Measurements from ENCODE around the gene DNER.
"Not testable (repeated sequence)": the region's sequence is repeated elsewhere in the genome, so short reads cannot be mapped to it uniquely, and the experiment has no call there.

The DNER gene

DNA sequence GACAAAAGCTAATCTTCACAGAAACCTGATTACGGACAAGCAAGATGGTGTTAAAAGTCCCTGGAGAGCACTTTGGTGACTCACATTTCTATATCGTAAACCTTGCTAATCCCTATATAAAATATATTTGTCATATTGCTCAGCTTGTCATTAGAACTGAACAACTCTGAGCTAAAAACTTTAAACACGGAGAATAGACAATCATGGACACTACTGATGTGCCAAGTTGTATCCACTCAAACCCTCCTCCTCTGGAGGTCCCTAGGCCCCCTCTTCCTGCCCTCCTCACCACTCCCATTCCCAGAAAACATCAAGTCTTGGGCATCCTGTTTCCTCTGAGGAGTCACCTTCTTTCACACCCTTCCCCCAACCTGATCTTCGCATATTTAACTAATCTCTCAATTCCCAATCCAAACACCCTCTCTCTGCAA lies 304.6 kb downstream of the DNER start:
- DNase-seq (ENCODE audit: extremely low read depth in 1 of 2, low read depth in 1 of 2): no peak

DNA sequence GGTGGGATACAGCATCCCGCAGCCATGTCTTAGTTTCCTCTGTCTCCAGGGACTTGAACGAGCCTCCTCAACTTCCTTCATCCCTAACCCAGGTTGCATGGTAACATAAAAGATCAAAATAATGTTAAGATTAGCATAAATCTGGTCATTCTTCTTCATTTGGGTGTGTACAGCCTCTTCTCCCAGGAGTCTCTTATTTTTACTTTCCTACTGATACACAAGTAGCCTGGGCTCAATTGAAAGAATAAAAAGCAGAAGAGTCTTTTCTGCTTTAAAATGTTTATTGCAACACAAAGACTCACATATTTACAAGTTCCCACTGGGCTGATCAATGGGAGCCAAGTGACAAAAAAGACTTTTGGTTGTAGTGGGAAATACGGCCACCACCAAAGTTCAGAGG lies 305.4 kb downstream of the DNER start:
- DNase-seq (ENCODE audit: extremely low read depth in 1 of 2, low read depth in 1 of 2): no peak

DNA sequence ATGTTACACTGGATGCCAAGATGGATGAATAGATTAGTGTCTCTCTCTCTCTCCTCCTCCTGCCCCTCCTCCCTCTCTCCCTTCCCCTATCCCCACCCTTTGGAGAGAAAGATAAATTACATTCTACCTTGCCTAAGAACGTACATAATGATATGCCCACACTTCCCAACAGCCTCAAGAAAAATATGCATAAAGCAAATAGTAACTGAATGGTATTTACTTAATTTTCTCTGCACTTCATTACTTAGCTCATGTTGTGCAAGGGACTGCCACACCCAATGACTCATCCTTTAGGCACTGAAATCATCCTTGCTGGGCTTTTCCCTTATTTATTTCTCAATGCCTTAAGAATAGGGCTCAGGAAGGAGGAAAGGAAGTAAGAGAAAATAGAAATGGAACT lies 306.0 kb downstream of the DNER start:
- DNase-seq (ENCODE audit: extremely low read depth in 1 of 2, low read depth in 1 of 2): no peak

DNA sequence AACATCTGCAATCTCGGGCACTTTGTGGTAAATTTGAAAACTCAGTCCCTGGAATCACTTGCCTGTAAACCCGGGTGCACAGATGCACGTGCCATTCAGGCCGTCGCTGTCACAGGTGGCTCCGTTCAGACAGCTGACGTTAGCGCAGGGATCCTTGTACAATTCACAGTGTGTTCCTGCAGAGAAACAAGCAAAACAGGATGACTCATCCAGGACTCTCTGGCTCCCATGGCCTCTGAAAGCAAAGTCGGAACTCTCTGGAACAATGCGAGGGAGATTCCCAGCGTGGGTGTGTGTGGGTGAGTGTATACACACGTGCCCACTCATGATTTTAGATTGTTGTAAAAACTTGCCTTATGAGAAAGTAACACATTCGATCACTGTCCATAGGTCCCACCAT lies 307.2 kb downstream of the DNER start:
- DNase-seq (ENCODE audit: extremely low read depth in 1 of 2, low read depth in 1 of 2): no peak

DNA sequence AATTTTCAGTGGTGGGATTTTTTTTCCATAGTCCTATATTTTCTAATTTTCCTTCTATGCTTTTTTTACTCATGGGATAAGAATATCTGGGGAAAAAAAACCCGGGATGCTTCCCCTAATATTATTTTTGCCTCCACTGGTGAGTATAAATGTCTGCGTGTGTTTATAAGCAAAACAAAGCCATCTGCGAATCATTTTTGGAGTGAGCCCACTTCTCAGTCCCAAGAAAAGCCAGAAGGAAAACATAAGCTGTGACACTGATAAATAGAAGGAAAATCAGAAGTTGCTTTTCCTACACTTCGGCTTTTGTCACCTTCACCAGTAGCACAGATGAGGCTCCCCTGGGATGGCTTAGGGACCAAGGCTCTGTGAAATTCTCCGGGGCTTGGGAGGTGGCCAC lies 308.6 kb downstream of the DNER start:
- DNase-seq (ENCODE audit: extremely low read depth in 1 of 2, low read depth in 1 of 2): no peak

DNA sequence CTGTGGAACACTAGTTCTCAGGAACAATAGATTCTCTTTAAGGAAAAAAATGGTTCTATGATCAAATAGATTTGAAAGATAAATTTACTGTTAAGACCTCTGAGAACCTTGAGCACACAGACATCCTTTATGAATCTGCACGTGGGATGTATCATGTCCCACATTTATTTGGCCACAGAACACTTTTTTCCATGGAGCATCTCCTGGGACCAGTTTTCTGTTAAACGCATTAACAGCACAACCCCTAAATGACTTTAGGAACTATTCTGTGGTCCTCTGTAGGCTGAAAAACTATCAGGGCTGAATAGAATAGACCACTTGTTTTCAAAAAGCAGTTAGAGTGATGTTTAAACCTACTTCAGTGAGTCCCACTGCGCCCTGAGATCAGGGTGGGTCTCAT lies 311.1 kb downstream of the DNER start:
- no peak for DNase-seq (ENCODE audit: extremely low read depth in 1 of 2, low read depth in 1 of 2)

DNA sequence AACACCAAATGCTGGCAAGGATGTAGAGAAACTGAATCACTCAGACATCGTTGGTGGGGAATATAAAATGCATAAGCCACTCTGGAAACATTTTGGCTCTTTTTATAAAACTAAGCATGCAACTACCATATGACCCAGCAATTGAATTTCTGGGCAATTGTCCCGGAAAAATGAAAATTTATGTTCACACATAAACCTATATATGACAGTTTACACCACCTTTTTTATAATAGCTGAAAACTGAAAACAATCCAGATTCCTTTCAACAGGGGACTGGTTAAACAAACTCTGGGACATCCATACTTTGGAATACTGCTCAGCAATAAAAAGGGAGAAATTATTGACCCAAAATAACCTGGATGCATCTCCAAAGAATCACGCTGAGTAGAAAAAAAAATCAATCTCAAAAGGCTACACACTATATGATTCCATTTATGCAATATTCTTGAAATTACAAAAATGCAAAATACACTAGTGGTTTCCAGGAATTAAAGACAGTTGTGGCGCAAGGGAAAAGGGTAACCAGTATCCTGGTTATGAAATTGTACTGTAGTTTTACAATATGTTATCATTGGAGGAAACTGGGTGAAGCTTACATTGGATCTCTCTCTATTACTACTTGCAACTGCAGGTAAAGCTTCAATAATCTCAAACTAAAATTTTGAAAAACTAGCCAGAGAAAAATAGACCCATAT lies 313.0 kb downstream of the DNER start:
- no peak for DNase-seq (ENCODE audit: extremely low read depth in 1 of 2, low read depth in 1 of 2)

DNA sequence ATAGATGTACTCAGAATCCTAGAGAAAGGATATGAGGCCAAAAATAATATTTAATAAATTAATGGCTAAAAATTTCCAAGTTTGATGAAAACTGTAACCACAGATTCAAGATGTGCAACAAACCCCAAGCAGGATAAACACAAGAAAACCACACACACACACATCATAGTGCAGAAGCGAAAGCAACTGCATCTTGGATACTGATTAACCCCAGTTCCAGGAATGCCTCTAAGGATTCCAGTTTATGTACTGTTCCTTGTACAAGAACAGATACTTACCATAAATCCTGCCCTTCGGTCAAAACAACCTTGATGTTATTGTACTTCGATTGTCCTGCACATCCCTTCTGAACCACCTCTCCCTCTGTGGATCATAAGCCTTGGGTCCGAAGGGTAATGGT lies 320.4 kb downstream of the DNER start:
- no peak for DNase-seq (ENCODE audit: extremely low read depth in 1 of 2, low read depth in 1 of 2)

DNA sequence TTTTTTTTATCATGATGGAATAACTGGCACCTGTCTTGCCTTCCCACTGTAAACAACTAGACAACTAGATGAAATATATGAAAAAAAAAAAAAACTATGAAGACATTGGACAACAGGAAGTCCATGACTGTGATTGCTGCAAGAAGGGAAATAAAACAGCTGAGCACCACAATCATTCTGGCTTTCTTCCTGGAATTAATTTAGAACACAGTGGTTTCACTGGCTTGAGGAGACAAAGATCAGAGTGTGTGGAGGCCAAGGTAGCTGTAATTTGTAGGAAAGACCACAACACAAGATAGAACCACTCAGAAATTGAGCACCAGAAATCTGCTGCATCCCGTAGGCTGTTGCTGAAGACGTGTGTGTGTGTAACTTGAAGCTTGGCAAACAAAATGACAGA lies 322.2 kb downstream of the DNER start:
- no peak for DNase-seq (ENCODE audit: extremely low read depth in 1 of 2, low read depth in 1 of 2)

DNA sequence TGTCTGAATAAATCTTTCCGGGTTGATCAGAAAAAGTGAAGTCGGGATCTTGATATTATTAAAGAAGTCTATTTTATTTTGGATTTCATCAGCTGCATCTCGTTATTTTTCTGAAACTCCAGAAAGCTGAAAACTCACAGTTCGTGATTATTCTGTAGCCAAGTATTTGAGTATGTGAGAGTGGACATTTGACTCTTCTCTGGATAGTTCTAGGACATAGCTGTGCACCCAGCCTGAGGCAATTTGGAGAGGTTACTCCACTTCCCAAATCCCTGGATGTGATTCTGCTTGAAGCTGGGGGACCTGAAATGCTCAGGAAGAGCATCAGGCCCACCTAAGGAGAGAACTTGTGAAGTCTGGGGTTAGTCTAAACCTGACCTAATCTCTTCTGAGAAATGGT lies 325.6 kb downstream of the DNER start:
- no peak for DNase-seq (ENCODE audit: extremely low read depth in 1 of 2, low read depth in 1 of 2)

DNA sequence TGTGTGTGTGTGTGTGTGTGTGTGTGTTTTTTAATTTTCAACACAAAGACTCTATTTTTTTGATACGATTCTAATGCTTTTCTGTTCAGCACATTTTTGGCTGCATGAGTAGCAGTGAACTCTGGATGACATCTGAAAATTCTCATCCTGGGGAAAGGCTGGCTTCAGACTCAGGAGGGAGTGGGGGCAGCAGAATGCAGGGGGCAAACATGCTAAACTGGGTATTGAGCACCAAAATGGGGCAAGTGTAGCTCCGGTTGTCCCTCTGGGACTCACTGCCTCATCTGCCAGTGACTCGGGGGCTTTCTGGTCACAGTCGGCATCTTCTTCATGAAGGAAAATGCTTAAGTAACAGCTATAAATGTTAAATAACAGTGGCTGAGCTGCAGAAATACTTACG lies 326.5 kb downstream of the DNER start:
- no peak for DNase-seq (ENCODE audit: extremely low read depth in 1 of 2, low read depth in 1 of 2)

DNA sequence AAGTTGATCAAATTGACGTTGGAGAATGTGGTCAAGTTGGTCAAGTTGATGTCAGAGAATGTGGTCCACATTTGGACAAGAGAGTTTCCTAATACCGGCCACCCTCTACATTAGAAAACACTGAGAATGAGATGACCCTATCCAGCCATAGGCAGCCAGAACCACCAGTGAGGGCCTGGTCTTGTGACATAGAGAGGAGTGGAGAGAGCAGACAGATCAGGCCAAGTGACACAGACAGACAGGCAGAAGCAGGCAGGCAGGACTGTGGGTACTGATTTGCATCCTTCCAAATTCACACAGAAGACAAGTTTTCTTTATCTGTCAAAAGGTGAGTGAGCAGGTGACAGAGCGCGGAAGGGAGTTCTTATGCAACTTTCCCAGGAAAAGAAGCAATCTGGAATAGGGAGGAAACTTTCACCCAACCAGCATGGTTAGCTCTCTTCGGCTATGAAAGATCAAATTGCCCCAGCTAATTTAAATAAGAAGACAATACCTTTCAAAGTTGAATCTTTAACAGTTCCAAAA lies 334.2 kb downstream of the DNER start:
- DNase-seq (ENCODE audit: extremely low read depth in 1 of 2, low read depth in 1 of 2): no peak

DNA sequence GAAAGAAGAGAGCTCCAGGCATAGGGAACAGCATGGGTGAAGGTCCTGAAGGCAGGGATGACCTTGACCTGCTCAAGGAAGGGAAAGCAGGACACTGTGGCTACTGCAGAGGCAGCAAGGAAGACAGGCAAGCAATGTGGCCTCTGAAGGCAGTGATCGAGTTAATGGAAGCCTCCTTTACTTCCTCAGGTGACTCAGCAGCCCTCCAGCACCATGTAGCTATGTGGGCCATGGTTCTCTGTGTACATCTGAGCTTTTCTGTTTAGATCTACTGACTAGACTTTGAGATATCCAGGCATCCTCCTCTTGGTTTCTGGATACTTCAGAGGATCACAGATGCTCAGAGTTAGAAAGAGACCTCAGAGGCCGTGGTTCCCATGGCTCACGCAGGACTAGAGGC lies 336.0 kb downstream of the DNER start:
- DNase-seq (ENCODE audit: extremely low read depth in 1 of 2, low read depth in 1 of 2): no peak

DNA sequence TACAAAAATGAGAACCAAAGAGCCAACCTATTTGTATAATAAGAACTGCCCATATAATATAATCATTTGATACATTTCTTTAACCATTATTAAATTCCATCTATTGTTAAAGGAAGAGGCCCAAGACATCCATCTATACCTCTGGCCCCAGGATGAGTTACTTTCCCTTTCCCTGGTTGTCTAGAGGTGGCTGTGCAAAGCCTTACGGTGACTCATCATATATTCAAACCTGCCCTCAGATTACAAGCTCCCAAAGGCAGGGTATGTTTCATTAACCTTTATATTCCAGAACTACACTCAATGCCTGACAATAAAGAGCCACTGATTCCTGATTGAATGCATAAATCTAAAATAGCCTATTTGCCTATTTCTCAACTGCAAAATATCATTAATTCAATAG lies 337.5 kb downstream of the DNER start:
- no peak for DNase-seq (ENCODE audit: extremely low read depth in 1 of 2, low read depth in 1 of 2)

DNA sequence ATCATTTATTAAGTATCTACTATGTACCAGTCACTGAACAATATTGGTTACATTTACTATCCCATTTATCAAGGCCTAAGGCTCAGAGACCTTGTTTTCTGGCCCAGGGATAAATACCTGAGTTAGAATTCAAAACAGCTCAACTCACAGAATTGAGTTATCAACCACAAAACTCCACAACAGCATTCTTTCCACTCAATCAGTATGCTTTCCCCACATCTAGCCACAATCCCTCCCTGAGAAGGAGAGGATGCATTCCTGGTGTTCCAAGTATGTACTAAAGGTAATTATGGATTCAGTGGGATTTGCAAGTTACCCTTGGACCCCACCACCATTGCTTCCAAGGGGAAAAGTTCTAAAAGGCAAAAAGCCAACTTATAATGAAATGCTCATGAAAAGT lies 339.1 kb downstream of the DNER start:
- no peak for DNase-seq (ENCODE audit: extremely low read depth in 1 of 2, low read depth in 1 of 2)

DNA sequence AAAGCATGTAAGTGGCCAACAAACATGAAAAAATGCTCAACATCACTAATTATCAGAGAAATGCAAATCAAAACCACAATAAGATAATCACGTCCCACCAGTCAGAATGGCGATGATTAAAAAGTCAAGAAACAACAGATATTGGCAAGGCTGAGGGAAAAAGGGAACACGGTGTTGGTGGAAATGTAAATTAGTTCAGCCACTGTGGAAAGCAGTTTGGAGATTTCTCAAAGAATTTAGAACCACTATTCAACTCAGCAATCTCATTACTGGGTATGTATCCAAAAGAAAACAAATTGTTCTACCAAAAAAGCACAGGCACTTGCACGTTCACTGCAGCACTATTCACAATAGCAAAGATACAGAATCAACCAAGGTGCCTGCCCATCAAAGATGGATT lies 341.0 kb downstream of the DNER start:
- not testable (repeated sequence) for DNase-seq (ENCODE audit: extremely low read depth in 1 of 2, low read depth in 1 of 2)

DNA sequence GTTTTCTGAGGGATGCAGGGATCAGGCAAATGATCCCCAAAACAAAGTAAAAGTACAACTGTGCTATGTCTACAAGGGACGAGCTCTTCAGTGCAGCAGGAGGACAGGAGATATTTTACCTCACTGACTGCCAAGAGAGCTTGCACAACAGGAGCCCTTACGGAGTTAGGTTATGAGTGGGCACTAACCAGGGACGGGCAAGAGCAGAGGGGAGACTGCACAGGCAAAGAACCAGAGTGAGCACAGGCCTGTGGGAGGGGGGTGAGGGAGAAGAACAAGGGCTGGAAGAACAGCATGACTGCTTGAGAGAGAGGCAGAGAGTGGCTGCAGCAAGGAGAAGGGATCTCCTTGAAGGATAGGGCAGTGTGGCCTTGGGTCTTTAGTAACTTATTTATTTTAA lies 342.1 kb downstream of the DNER start:
- no peak for DNase-seq (ENCODE audit: extremely low read depth in 1 of 2, low read depth in 1 of 2)

DNA sequence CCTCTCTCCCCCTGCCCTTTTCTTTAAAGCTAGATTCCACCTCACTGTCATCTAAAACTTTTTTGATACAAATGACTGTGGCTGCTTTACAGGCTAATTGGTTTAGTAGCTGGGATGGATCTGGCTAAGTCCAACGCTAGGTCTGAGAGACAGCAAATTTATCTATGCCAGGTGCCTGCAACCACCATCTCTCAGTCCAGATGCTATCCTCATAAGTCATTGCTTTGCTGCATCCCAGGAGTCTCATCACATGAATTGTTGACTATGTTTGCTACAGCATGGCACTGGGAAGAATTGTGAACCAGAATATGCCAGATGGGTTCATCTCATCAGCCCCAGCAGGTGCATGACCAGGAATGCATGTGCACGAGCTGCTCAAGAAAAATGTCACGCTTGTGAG lies 343.3 kb downstream of the DNER start:
- DNase-seq (ENCODE audit: extremely low read depth in 1 of 2, low read depth in 1 of 2): no peak

DNA sequence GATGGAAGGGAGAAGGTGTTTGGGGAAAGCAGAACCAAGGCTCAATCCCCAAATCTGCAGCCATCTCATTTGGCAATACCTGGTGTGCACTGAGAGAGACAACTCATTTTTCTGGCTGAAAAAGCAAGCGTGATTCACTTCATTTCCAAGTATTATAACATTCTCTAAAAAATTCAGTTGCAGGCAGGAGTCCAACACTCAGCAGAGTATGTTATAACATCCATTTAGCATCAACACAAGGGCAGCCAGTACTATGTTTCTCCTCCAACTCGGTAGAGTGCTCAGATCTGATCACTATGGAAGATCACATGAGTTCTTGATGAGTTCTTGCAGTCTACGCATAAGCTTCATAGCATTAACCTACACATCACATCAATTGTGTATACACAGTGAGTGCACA lies 343.8 kb downstream of the DNER start:
- DNase-seq (ENCODE audit: extremely low read depth in 1 of 2, low read depth in 1 of 2): no peak

DNA sequence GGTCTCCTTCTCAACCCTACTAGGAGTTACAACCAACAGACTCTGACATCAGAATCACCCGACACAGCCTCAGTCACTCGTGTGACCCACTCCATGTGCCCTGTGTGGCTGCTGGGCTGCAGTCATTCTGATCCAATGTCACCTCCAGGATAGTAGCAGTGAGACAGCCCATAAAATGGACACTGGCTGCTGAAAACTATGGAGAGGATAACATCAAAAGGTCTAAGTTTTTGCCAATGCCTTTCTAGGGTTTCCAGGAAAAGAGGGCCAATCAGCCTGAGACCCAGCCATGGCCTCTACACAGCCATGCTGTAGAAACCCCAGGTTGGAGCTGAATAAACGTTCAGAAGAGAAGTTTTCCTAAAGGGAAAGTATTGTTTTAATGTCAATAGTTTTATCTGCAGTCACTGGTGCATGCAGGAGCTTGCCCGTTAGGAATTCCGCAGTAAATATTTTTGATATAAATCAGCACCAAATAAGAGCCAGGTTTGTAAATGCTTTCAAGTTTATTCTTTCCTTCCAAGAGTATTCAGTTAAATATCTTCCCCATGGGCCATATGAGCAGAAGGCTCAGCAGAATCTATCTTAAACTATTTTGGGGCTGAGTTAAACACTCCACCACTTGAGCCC lies 351.1 kb downstream of the DNER start:
- no peak for DNase-seq (ENCODE audit: extremely low read depth in 1 of 2, low read depth in 1 of 2)

DNA sequence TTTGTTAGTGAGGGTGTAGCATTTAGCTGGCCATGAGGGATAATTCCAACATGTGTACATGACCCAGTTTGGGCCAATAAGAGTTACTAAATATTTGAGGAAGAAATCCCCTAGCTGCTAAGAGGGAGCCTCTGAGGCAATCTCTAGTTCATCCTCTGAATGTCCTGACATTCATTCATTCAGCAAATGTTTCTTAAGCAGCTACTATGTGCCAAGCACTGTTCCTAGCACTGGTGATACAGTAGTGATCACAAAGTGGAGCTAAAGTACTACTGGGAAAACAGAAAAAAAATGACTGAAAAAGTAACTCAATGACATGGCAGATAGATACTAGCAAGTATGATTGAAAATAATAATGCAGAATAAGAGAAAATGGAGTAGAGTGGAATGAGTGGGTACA lies 363.5 kb downstream of the DNER start:
- DNase-seq (ENCODE audit: extremely low read depth in 1 of 2, low read depth in 1 of 2): no peak

DNA sequence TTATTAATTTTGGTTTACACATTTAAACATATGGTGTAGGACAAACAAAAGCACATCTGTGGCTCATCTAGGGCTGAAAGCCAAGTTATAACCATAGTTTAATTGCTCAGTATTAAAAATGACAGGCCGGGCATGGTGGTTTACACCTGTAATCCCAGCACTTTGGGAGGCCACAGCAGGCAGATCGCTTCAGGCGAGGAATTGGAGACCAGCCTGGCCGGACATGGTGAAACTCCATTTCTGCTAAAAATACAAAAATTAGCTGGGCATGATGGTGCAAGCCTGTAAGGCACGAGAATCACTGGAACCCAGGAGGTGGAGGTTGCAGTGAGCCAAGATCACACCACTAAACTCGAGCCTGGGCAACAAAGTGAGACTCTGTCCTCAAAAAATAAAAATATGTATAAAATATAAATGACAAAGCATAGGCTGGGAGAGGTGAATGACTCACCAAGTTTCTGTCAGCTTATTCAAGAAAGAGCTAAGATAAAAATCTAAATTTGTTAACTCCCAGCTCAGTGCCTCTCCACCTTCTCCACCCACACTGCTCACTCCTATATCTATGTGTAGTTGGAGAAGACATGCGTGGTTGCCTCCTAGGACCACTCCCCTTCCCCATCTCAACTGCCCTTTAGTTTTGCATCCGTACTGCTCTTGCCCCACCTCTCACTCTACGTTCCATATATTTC lies 364.1 kb downstream of the DNER start:
- DNase-seq (ENCODE audit: extremely low read depth in 1 of 2, low read depth in 1 of 2): no peak
